Measurements from ENCODE around the gene SF3B2. TPM values are rescaled to one million over a fixed set of nuclear protein-coding genes. Genes with fewer than 3 reads are reported as not detected.

SF3B2 gene
- total and polyA plus RNA-seq, 4 donors, result 50.5 to 67.6 (median 57.2) TPM

DNA sequence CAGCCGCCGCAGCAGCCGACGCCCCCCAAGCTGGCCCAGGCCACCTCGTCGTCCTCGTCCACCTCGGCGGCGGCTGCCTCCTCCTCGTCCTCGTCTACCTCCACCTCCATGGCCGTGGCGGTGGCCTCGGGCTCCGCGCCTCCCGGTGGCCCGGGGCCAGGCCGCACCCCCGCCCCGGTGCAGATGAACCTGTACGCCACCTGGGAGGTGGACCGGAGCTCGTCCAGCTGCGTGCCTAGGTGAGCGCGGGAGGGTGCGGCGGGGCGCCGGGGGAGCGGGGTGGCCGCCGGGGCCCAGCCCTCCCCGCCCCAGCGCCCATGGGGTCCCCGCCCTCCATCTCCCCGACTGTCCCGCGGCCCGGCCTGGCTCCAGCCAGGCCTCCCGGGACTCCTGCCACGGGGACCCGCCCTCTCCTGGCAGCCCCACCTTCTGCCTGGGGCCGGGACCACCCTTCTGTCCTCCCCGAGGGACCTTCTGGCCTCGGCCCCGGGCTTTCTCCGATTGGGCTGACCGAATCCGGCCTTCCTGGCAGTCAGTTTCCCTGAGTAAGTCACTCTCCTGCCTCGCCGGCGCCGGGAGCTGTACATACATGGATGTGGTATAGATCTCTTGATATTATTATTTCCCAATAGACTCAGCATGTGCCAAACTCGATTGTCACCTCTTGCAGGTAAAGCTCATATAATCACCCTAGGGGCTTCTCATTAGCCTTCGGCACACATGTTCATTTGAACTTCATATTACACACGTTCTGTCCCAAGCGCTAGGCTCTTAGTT is 18.6 kb downstream of the SF3B2 start:
- 12% methylated on average over 60 of the region's 60 CpGs for WGBS
- Histone ChIP-seq H3K27me3 (ENCODE audit: control insufficient read depth in 4 of 4, insufficient read depth in 4 of 4, low read length in 3 of 4) (no peaks in the 10 kb centered on the region), H3K36me3 (ENCODE audit: control insufficient read depth in 4 of 4, insufficient read depth in 3 of 4, low read depth in 1 of 4, low read length in 3 of 4) (peaks cover 7 to 25% (median 15%) of the 10 kb centered on the region in 4 donors), H3K4me1 (ENCODE audit: control insufficient read depth in 4 of 4, insufficient read depth in 4 of 4, low read length in 3 of 4) (peaks cover 5 to 40% (median 30%) of the 10 kb centered on the region in 4 donors), H3K9ac (ENCODE audit: low read depth in 1 of 2, low read length in 2 of 2) (peak overlapping the region; percentile 22 to 26), H3K4me3 (ENCODE audit: low read depth in 1 of 3, low read length in 3 of 3) (peak overlapping the region; percentile 43 to 75 (median 71)), H3K9me3 (ENCODE audit: control insufficient read depth in 4 of 4, low read length in 3 of 4) (no peaks in the 10 kb centered on the region), H3K27ac (ENCODE audit: low read depth in 1 of 2, low read length in 2 of 2) (peak overlapping the region; percentile 70 to 73)
- TF ChIP-seq, protein P1, sequence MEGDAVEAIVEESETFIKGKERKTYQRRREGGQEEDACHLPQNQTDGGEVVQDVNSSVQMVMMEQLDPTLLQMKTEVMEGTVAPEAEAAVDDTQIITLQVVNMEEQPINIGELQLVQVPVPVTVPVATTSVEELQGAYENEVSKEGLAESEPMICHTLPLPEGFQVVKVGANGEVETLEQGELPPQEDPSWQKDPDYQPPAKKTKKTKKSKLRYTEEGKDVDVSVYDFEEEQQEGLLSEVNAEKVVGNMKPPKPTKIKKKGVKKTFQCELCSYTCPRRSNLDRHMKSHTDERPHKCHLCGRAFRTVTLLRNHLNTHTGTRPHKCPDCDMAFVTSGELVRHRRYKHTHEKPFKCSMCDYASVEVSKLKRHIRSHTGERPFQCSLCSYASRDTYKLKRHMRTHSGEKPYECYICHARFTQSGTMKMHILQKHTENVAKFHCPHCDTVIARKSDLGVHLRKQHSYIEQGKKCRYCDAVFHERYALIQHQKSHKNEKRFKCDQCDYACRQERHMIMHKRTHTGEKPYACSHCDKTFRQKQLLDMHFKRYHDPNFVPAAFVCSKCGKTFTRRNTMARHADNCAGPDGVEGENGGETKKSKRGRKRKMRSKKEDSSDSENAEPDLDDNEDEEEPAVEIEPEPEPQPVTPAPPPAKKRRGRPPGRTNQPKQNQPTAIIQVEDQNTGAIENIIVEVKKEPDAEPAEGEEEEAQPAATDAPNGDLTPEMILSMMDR (IDR thresholded peaks at IDR 0.05; ENCODE audit: low read depth, low read length, missing input control), result no peak
- no peak for TF ChIP-seq RXRA (IDR thresholded peaks at IDR 0.05)
- TF ChIP-seq GABPA (IDR thresholded peaks at IDR 0.05 in 1 of 2, conservative IDR thresholded peaks at IDR 0.05 in 1 of 2), result no peak
- TF ChIP-seq HNF4A (conservative IDR thresholded peaks at IDR 0.05), result no peak
- TF ChIP-seq, protein P2, sequence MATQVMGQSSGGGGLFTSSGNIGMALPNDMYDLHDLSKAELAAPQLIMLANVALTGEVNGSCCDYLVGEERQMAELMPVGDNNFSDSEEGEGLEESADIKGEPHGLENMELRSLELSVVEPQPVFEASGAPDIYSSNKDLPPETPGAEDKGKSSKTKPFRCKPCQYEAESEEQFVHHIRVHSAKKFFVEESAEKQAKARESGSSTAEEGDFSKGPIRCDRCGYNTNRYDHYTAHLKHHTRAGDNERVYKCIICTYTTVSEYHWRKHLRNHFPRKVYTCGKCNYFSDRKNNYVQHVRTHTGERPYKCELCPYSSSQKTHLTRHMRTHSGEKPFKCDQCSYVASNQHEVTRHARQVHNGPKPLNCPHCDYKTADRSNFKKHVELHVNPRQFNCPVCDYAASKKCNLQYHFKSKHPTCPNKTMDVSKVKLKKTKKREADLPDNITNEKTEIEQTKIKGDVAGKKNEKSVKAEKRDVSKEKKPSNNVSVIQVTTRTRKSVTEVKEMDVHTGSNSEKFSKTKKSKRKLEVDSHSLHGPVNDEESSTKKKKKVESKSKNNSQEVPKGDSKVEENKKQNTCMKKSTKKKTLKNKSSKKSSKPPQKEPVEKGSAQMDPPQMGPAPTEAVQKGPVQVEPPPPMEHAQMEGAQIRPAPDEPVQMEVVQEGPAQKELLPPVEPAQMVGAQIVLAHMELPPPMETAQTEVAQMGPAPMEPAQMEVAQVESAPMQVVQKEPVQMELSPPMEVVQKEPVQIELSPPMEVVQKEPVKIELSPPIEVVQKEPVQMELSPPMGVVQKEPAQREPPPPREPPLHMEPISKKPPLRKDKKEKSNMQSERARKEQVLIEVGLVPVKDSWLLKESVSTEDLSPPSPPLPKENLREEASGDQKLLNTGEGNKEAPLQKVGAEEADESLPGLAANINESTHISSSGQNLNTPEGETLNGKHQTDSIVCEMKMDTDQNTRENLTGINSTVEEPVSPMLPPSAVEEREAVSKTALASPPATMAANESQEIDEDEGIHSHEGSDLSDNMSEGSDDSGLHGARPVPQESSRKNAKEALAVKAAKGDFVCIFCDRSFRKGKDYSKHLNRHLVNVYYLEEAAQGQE (IDR thresholded peaks at IDR 0.05), result no peak
- TF ChIP-seq FOXA1 (IDR thresholded peaks at IDR 0.05), result no peak
- TF ChIP-seq, protein P3, sequence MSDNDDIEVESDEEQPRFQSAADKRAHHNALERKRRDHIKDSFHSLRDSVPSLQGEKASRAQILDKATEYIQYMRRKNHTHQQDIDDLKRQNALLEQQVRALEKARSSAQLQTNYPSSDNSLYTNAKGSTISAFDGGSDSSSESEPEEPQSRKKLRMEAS (IDR thresholded peaks at IDR 0.05), result no peak
- no peak for DNase-seq (ENCODE audit: low spot score)

DNA sequence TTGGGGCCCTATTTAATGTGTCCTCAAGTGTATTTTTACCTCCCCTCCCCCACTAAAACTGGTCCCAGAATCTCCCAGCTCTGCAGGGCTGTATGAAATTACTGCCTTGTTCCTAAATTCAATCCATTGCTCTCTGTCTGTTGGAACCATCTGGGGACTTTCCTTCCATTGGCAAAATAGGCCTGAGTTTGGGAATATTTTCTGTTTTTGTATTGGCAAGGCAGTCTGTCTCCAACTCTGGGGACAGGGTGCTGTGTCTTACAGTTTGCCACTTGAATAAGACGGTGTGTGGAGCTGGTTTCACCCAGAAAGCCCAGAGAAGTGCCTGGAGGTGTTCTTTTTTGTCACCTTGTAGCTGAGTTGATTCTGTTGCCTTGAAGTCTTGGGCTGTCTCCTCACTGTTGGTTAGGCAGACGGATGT is 19.2 kb downstream of the SF3B2 start:
- H3K4me1 ChIP-seq (ENCODE audit: control insufficient read depth in 4 of 4, insufficient read depth in 4 of 4, low read length in 3 of 4), result peaks cover 5 to 39% (median 27%) of the 10 kb centered on the region in 4 donors

More for the DNA sequence above, 19.2 kb downstream of the SF3B2 start:
- no peak for DNase-seq (ENCODE audit: low spot score)
- H3K9me3 ChIP-seq (ENCODE audit: control insufficient read depth in 4 of 4, low read length in 3 of 4), result no peaks in the 10 kb centered on the region
- no peaks in the 10 kb centered on the region for H3K27me3 ChIP-seq (ENCODE audit: control insufficient read depth in 4 of 4, insufficient read depth in 4 of 4, low read length in 3 of 4)
- no peak for TF ChIP-seq EGR1 (IDR thresholded peaks at IDR 0.05; ENCODE audit: low read depth in 2 of 2)
- TF ChIP-seq NR2F2 (IDR thresholded peaks at IDR 0.05), result no peak
- TF ChIP-seq TAF1 (conservative IDR thresholded peaks at IDR 0.05), result no peak
- TF ChIP-seq, protein P2 (IDR thresholded peaks at IDR 0.05), result no peak
- TF ChIP-seq FOXA1 (IDR thresholded peaks at IDR 0.05), result no peak
- no peak for TF ChIP-seq HNF4A (conservative IDR thresholded peaks at IDR 0.05)
- TF ChIP-seq, protein P1 (IDR thresholded peaks at IDR 0.05; ENCODE audit: low read depth, low read length, missing input control), result no peak
- TF ChIP-seq, protein P3 (IDR thresholded peaks at IDR 0.05), result no peak
- no peak for TF ChIP-seq HNF4G (IDR thresholded peaks at IDR 0.05)
- no peak for TF ChIP-seq FOXA2 (IDR thresholded peaks at IDR 0.05)
- no peak for TF ChIP-seq RAD21 (IDR thresholded peaks at IDR 0.05)
- TF ChIP-seq JUND (IDR thresholded peaks at IDR 0.05), result no peak
- no peak for TF ChIP-seq RXRA (IDR thresholded peaks at IDR 0.05)
- TF ChIP-seq, protein P4, sequence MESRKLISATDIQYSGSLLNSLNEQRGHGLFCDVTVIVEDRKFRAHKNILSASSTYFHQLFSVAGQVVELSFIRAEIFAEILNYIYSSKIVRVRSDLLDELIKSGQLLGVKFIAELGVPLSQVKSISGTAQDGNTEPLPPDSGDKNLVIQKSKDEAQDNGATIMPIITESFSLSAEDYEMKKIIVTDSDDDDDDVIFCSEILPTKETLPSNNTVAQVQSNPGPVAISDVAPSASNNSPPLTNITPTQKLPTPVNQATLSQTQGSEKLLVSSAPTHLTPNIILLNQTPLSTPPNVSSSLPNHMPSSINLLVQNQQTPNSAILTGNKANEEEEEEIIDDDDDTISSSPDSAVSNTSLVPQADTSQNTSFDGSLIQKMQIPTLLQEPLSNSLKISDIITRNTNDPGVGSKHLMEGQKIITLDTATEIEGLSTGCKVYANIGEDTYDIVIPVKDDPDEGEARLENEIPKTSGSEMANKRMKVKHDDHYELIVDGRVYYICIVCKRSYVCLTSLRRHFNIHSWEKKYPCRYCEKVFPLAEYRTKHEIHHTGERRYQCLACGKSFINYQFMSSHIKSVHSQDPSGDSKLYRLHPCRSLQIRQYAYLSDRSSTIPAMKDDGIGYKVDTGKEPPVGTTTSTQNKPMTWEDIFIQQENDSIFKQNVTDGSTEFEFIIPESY (IDR thresholded peaks at IDR 0.05), result no peak
- TF ChIP-seq YY1 (IDR thresholded peaks at IDR 0.05), result no peak
- H3K27ac ChIP-seq (ENCODE audit: low read depth in 1 of 2, low read length in 2 of 2), result peak overlapping the region; percentile 70 to 73
- H3K9ac ChIP-seq (ENCODE audit: low read depth in 1 of 2, low read length in 2 of 2), result peak overlapping the region; percentile 22 to 26
- peaks cover 7 to 21% (median 15%) of the 10 kb centered on the region in 4 donors for H3K36me3 ChIP-seq (ENCODE audit: control insufficient read depth in 4 of 4, insufficient read depth in 3 of 4, low read depth in 1 of 4, low read length in 3 of 4)
- H3K4me3 ChIP-seq (ENCODE audit: low read depth in 1 of 3, low read length in 3 of 3), result peak overlapping the region in 2 of 3 donors; percentile 71 to 75
- 66% methylated on average over 2 of the region's 2 CpGs for WGBS

Data from liver (tissue), 9 donors.